ENCODE measurements around the gene RNU6-9.

GRCh38 chr19:933553-933882 is 40.2 kb downstream of the RNU6-9 start:
- TF ChIP-seq, protein P1, sequence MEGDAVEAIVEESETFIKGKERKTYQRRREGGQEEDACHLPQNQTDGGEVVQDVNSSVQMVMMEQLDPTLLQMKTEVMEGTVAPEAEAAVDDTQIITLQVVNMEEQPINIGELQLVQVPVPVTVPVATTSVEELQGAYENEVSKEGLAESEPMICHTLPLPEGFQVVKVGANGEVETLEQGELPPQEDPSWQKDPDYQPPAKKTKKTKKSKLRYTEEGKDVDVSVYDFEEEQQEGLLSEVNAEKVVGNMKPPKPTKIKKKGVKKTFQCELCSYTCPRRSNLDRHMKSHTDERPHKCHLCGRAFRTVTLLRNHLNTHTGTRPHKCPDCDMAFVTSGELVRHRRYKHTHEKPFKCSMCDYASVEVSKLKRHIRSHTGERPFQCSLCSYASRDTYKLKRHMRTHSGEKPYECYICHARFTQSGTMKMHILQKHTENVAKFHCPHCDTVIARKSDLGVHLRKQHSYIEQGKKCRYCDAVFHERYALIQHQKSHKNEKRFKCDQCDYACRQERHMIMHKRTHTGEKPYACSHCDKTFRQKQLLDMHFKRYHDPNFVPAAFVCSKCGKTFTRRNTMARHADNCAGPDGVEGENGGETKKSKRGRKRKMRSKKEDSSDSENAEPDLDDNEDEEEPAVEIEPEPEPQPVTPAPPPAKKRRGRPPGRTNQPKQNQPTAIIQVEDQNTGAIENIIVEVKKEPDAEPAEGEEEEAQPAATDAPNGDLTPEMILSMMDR (conservative IDR thresholded peaks at IDR 0.05): no peak
- no peak for TF ChIP-seq EZH2 (IDR thresholded peaks at IDR 0.05; ENCODE audit: low read depth)
